GM18867 (cell line): ENCODE data around the gene GALNT4.

Experiments used
- ATAC-seq: cut with Tn5 transposase; IDR thresholded peaks from one replicate; pipeline ENCODE4 v1.9.1; 2021; ENCODE audit warnings: mild to moderate bottlenecking, moderate library complexity; ENCODE audit not compliant: unreplicated experiment

The GALNT4 gene

DNA sequence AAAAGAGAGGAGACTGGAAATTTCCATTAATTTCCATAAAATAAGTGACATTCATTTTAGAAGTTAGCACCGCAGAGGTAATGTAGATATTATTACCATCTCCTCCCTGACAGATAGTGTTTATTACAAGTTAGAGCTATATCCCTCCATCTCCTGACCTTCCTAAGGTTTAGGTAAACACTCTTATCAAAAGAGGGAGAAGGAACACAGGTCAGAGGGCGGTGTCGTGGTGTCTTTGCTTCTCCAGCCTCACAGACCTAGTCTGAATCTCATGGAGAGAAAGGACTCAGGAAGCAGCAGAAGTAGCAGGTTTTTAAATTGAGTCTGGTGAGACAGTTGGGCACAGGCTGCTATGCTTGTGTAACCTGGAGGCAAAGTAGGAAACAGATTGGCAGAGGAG is 12.8 kb upstream of the GALNT4 start:
- no peak for ATAC-seq

DNA sequence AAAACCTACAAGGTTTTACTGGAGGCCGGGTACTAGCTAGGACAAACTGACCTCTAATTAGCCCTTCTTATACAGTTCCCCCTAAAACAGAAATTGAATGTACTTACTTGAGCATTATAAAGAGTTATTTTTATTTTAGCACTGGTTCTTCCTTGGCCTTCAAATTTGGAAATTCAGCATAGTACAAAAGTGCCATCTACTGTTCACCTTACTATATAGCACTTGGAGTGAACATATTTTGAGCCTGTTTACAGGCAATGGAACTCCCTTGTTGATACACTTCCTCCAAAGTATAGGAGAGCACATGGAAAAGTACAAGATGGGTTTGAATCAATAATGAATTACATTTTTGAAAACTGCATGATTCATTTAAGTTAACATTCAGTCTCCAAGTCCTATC is 5.1 kb upstream of the GALNT4 start:
- peak; percentile 29 for ATAC-seq

DNA sequence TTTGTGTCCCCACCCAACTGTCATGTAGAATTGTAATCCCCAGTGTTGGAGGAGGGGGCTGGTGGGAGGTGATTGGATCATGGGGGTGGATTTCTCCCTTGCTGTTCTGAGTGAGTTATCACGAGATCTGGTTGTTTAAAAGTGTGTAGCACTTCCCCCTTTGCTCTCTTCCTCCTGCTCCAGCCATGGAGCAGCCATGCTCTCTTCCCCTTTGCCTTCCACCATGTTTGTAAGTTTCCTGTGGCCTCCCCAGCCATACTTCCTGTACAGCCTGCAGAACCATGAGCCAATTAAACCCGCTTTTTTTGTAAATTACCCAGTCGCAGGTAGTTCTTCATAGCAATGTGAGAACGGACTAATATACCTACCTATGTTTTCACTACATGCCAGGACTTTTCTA is 3.8 kb upstream of the GALNT4 start:
- no peak for ATAC-seq

DNA sequence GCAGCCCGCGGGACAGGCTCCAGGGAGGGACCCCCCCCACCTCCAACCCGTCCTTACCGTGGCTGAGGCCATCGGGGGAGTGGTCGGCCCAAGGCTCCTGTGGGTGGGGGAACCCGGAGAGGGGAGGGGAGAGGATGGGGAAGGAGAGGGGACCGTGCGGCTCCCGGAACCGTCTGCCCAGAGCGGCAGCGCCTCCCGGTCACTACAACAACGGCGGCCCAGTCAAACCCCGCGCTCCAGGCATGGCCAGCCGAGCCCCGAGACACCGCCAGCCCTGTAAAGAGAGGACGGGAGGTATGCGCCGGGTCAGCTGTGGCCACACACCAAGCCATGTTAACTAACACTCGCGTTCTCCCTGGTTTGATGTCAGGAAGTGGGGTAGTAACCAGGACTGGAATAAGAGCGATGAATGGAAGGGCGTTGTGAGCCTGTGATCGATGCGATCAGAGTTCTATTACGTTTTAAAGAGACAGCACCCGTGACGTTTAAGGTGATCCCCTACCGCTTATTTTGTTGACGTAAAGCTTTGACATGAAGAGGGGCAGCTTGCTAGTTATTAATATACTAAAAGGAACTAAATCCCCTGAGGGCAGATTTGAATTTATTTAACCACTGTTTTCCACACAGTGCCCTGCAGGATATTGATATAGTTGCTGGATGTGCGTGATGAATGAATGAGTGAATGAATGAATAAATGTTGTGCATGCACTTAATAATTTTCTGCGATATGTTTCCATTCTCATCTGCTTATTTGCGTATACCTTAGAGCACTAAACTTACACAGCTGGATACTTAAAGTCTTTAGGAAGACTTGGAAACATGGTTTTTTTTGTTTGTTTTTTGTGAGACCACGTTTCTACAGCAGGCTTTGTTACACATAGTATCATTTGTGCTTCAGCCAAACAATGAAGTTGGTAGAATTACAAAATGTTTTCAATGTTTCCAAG is 1.5 kb upstream of the GALNT4 start, which contains the start of gene POC1B:
TSS of gene POC1B (minus strand) at position 224 of the 947 bp plus-strand sequence. CDS start at position 72, 152 bp downstream.
- peak; percentile 71 for ATAC-seq

DNA sequence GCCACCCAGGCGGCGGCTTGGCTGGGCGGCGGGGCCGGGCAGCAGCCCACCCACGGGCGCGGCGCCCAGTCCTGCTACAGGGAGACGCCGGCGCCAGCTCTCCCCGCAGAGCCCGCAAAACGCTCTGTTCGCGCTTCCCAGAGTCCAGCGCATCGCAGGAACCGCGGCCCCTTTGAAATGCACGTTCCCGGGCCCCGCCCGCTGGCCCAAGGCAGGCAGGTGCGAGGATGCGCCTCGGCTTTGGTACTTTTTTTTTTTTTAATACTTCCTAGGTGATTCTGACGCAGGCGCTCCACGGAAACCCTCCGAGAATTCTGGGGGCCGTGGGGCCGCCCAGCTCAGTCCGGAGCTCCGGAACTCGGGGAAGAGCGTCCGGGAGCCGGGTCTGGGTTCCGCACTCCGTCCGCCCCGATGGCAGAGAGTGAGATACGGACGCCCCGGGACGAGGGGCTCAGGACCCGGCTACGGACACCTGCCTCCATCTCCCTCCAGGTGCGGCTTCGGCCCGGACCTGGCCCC is 768 bp upstream of the GALNT4 start:
- ATAC-seq, result peak; percentile 37

DNA sequence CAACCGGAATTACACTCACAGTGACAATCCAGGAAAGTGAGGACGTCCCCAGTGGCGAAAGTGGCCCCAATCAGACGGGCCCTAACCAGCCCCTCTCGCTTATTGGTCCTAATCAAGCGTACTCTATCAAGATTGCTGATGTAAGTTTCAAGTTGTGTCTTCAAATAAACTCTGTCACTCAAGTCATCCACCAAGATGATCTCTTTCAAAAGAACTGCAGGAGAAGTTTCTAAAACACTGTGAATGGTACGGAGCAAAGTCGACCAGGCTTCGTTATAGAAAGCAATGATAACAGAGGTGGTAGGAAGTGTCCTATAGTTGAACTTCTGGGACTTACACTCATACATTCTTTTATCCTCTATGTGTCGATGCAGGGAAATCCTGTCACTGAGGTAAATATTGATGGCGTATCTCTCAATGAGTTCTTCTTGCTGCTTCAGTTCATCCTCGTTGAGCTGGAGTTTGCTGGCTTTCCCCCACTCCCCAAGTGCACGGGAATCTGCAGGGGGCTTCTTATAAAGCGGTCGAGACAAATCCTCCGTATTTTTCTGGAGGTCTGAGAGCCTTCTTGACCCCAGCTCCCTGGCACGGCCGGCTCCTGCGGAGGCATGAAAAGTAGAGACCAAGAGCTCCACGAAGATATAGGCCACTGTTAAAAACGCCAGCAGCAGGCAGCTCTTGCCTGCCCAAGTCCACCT is 604 bp downstream of the GALNT4 start:
- no peak for ATAC-seq

DNA sequence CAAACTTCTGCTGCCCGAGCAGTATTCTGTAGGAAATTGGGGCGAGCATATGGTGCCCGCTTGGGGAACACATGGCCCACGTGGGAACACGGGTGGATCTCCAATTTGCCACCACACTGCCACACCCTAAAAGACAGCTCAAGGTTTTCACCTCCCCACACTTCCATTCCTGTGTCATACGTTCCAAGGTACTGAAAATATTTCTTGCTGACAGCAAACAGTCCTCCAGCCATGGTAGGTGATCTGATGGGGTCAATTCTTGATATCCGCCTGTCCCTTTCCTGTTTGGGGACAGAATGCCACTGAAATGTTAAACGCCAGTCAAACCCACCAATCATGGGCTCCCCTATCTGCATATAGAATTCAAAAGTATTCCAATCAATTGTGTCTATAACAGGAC is 1.2 kb downstream of the GALNT4 start:
- ATAC-seq, result no peak

DNA sequence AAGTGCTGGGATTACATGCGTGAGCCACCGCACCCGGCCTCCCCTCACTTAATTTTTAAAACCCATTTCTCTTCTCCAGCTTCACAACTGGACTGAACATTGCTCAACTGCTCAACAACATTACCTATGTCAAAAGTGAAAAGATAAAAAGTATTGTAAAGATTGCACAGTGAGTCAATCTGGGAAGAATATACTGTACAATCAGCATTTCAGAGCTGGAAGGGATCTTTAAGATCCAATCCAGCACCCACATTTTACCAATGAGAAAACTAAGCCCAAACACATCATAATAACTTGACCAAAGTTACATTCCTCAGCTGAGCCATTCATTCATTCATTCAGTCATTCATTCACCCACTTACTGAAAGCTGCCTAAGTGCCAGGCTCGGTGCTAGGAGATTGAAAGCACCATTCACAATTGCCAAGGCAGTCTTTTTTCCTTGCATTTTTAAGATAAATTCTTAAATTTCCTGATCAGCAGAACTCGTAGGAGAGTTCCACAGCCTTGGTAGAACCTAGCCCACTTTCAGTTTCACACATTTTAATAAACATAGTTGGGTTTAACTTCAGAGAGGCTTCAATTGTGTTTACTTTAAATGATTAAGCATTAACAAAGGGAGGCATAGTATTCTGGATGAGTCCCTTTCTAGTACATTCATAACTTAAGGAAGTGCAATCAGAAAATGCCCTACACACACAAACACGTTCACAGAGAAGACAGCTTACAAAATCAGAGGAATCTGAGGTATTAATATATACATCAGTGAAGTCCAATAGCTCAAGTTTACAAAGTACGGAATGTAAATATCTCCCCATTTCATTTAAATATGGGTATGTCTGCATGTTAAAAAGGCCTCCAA is 3.0 kb downstream of the GALNT4 start:
- ATAC-seq, result no peak

DNA sequence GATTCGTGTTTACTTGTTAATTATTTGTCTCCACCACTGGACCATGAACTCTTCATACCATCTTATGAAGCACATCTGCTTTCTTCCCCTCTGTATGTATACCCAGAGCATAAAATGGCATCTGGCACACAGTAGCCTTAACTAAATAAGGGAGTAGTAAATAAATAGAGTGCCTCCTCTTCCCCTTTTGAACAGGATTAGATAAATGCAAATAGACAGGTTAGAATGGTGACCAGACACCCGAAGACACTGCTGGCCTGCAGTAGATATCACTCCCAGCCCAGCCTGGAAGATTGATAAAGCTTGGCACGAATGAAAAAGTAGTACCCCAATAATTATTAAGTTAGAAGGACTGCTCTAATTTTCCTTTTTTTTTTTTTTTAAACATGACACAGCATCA is 6.9 kb downstream of the GALNT4 start:
- ATAC-seq, result no peak

DNA sequence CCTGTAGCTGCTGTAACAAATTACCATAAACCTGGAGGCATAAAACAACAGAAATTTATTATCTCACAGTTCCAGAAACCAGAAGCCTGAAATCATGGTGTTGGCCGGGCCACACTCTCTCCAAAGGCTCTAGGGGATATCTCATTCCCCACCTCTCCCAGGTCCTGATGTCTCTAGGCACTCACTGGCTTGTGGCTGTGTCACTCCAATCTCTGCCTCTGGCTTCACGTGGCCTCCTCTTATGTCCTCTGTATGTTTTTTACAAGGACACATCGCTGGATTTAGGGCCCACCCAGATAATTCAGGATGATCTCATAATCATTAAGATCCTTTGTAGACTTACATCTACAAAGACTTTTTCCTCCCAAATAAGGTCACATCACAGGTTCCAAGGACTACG is 8.0 kb downstream of the GALNT4 start:
- no peak for ATAC-seq

DNA sequence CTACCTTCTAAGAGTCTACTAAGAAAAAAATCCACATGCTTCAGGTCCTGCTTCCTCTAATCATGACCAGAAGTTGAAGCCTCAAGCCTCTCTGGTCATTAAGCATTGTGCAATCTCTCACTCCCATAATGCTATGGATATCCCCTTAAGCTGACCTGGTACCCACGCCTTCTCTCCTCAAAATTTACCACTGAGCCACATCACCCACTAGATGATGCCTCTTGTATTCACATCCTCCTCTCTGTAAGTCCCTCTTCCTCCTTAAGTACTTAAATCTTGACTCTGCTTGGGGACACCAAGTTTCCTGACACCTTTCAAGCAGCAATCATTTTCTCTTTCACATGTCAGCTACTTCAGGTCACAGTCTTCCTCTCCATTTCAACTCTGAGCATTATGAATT is 9.8 kb downstream of the GALNT4 start:
- ATAC-seq, result peak; percentile 96

DNA sequence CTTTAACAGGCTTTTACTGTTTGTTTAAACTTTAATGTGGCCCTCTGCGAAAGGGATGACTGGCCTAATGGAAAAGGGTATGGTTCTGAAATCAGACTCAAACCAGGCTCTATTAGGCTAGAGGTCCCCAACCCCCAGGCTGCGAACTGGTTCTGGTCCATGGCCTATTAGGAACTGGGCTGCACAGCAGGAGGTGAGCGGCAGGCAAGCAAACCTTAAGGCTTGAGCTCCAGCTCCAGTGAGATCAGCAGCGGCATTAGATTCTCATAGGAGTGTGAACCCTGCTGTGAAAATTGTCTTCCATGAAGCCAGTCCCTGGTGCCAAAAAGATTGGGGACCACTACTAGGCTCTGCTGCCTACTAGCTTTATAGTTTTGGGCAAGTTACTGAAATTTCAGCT is 11.1 kb downstream of the GALNT4 start:
- ATAC-seq, result no peak

DNA sequence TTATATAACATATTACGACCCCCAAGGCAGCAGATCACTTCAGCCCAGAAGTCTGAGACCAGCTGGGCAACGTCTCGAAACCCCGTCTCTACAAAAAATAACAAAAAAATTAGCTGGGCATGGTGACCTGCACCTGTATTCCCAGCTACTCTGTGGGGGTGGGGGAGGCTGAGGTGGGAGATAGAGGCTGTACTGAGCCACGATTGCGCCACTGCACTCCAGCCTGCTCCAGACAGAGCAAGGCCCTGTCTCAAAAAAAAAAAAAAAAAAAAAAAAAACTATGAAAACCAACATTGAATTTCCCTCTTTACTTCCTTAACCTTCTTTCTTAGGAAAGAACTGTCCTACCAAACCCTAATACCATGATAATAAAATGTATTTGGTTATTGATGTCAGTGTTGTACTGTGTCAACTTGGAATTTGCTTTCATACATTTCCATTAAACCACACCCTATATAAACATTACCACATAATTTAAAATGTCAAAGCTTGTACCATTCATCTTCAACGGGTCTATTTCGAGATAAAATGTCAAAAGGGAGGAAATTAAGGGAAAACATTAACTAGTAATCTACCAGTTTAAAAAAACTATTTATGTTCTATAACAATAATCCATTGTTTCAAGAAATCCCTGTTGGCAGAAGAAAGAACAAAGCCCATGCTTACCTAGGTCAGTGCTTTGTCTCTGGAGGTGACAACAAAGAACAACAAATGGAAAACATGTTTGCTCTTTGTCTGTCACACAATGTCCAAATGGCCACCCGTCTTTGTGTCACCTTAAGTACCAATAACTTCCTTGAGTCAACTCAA is 17.4 kb downstream of the GALNT4 start:
- no peak for ATAC-seq

DNA sequence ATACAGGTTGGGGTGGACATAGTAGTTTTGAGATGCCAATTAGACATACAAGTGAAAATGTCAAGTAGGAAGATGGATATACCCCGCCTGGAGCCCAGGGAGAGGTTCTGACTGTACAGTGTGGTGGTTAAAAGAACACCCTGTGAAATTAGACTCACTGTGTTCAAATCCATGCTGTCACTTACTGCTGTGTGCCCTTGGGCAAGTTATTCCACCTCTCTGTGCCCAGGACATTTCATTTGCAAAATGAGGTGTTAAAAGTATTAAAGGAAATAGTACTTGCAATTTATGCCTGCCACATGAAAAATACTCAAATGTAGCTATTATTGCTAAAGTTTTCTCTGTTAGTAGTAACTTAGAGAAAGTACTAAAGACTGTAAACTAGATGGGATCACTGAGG is 18.5 kb downstream of the GALNT4 start:
- no peak for ATAC-seq

DNA sequence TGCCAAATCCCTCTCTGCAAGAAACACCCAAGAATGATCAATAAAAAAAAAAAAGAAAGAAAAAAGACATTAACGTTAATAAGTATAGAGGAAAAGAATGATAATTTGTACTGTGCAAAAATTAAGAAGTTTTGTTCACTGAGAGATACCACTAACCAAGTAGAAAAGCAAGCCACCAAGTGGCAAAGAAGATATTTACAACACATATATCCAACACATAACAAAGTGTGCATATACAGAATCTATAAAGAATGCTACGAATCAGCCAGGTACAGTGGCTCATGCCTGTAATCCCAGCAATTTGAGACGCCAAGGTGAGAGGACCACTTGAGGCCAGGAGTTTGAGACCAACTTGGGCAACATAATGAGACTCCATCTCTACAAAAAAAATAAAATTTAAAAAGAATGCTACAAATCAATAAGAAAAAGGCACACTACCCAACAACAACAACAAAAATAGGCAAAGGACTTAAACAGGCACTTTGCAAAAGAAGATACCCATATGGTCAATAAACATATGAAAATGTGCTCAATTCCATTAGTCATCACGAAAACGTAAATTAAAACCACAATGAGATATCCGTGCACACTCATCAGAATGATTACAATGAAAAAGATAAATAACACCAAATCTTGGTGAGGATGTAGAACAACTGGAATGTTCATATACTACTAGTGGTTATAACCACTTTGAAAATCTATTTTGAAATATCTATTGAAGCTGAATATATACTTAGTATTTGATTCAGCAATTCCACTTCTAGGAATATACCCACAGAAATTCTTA is 19.8 kb downstream of the GALNT4 start:
- ATAC-seq, result no peak

DNA sequence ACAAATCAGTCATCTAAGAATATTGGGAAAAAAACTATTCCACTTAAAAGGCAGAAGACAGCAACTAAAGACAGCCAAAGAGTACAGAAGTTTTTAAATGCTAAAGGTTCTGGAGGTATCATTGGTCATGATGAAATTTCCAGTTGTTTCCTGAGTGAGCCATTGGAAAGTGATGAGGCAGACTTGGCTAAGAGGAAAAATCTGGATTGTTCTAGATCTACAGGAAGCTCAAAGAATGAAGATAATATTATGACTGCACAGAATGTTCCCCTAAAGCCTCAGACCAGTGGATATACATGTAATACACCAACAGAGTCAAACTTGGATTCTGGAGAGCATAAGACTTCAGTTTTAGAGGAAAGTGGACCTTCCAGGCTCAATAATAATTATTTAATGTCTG is 22.8 kb downstream of the GALNT4 start:
- ATAC-seq, result no peak

DNA sequence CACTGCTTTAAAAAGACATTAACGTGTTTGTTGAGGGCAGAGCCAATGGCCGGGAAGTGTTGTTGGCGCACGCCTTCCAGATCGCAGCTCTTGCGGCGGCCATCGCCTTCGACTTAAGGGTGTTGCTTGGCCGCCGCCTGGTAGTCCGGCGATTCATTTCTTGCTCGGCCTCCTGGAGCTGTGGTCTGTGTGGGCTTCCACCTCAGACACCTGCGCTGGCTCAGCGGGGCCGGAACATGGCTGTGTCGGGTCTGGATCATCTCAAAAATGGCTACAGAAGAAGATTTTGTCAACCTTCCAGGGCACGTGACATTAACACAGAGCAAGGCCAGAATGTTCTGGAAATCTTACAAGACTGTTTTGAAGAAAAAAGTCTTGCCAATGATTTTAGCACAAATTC is 24.7 kb downstream of the GALNT4 start:
- ATAC-seq, result no peak

DNA sequence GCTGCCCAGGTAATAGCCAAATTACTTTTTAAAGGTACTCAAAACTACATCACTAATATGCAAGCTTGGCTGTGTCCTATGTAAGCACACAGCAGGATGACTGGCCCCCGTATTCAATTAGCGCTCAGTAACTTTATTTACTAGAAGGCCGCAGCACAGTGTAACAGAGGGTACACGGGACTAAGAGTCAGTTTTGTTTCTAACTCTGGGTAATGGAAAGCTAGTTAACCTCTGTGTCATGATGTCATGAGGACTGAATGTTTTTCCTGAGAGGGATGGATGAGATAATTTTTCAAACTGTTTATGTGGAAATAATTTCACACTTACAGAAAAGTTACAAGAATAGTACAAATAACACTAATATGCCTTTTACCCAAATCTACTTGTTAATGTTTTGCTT is 27.1 kb downstream of the GALNT4 start:
- no peak for ATAC-seq

DNA sequence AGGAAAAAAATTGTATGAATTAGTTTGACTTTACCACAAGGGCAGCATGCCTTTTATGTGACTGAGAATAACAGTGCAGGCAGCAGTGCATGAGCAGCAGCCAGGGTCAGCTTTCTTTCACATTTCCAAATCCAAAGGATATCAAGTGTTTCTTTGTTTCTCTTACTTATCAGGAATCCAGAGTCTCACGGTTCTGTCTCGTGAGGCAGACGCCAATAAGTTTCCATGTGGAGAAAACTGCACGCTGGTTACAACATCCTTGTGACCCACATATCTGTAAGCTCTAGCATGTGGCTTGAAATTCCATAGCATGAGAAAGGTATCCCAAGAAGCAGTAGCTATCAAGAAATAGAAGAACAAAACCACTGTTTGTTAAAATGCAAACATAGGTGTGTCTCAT is 27.6 kb downstream of the GALNT4 start:
- no peak for ATAC-seq
